NCI-H146 (cell line): ENCODE results near the gene HOXA2.

Experiments
- DNase-seq: peaks from one replicate; lab custom pipeline; 2025; lab: John Stamatoyannopoulos, UW

Gene HOXA2

DNA sequence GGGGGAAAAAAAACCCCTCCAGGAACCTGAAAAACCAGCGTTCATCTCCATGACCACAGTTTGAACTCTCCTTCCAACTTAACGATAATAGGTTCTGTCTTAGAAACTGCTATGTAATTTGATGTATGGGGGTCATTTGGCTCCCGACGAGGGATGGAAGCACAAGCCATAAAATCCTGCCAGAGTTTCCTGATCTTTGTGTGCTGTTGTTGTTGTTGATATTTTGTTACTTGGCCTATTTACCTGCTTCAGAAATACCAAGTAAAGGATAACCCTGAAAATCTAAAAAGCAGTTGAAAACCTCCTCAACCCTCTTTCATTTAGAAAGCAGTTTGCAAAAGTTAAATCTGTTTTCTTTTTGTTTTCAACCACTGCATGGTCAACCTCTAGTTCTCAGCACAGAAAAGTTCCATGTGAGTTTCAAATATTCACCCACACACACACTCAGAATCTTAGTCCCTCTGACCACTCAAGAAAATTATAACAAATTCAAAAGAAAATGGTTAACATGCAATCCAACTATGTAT is 9.3 kb upstream of the HOXA2 start:
- no peak for DNase-seq

- DNase-seq: no peak
These were observed 8.7 kb upstream of the HOXA2 start for GRCh38 chr7:27111042-27111750.

DNA sequence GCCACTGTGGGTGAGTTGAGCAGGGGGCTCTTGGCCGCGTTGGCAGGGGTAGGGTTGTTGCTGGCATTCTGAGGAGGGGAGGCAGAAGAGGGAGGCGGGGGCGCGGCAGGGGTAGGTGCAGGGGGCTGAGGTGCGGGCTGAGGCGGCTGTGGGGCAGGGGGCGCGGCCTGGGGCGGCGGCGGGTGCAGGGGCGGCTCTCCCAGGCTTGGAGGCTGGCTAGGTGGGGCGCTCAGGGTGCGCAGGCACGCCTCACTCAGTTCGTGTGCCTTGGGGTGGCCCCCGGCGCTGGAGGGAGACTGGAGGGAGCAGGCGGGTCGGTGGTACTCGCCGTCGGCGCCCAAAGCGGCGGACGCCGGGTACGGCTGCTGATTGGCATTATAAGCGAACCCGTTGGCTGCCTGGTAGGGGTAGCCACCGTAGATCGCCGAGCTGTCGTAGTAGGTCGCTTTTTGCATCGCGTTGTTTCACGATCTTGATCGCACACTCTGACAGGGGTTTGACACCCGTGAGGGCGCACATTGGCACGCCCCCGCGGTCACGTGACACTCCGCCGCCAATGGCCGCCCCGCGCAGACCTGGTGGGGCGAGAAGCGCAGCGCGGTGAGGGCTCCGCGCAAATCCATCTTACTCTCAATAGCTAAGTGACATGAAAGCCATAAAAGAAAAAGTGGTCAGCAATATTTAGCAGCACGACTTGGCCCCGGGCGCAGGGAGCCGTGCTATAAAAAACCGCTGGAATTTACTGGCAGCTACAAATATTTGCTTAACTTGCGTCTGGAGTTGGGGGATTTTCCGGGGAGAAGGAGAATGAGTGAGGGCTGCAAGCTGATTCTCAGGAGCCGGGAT is 7.9 kb upstream of the HOXA2 start:
- DNase-seq: no peak

GRCh38 chr7:27109466-27110185 is 7.1 kb upstream of the HOXA2 start:
- DNase-seq: no peak

GRCh38 chr7:27108390-27109127 is 6.1 kb upstream of the HOXA2 start:
- no peak for DNase-seq

DNA sequence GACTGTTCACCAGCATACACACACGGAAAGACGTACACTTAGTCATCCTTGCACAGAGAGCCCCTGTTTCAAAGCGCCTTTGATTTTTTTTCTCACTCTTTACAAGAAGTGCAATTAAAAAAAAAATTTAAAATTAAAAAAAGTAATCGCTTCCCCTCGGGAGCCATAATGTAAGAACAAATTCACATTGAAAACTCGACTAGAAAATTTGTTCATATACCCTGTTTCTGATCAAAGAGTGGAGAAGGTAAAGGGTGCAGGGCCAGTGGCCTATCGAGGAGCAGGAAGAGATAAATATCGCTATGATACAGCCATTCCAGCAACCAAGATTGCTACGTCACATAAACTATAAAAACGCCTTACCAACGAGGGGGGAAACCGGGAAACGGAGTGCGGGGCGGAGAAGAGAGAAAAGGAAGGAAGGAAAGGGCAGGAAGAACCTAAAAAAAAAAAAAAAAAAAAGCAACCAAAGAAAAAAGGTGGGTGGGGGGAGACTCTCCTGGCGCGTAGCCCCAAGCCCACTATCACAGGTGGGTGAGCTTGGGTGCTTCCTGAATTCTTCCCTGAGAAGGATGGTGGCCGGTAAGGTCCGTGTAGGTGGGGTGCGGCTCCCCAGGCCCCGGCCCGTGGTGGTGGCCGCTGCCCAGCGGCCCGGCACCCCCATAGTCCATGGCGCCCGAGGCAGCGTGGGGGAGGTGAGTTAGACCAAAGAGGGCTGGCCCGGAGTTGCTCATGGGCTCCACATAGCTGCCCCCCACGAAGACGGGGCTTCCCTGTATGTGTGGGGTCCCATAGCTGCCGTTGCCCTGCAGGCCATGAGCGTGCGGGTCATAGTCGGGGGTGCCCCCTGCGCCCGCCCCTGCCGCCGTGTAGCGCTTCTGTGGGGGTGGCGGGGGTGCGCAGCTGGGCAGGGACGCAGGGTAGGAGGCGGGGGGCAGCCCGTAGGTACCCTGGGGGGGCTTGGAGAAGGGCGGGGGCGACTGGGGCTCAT is 5.2 kb upstream of the HOXA2 start:
- no peak for DNase-seq

DNA sequence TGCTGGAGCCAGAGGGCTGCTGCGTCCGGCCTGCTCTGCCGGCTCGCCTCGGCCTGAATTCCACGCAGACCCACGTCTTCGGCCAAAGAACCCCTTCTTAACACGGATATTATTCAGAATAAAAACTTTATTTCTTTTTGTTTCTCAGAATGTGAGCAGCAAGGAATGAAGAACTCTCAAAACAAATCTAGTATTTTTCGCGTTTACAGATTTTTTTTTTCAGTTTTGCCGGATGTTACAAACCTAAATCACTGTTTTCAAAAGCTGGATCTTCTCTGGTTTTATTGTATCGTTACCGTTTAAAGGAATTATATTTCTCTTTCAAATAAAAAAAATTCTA is 4.4 kb upstream of the HOXA2 start:
- no peak for DNase-seq

GRCh38 chr7:27106181-27106900 is 3.9 kb upstream of the HOXA2 start:
- no peak for DNase-seq

DNA sequence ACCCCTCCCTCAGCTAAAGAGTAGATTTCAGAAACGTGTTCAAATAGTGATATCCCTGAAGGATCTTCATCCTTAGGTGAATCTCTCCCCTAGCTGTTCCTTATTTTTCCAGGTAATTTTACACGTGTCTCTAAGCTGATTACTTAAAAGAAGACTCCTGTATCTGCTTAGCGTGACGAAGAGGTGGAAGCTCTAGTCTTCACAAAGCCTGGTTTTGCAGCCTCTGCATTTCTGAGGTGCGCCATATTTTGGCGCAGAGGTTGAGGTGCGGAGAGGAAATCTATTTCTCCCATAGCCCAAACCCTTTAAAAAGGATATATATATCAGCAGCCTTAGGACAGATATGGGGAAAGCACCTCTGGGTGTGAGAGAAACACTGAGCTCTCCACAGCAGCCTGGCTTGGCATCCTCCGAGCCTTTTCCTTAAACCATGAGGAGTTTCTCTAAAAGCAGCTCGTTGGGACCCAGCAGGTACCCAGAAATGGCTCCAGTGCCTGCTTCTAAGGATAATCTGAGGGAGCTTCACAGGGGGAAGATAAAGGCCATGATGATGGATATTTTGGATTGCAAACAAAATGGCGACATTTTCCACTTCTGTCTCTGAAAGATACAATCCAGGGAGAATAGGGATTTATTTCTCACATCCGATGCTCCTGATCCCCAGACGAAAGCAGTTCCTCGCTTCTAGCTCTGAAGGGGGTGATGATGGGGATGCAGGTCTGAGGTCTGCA is 3.0 kb upstream of the HOXA2 start:
- DNase-seq: no peak

- DNase-seq: no peak
These were observed 2.0 kb upstream of the HOXA2 start for GRCh38 chr7:27104341-27105058.

DNA sequence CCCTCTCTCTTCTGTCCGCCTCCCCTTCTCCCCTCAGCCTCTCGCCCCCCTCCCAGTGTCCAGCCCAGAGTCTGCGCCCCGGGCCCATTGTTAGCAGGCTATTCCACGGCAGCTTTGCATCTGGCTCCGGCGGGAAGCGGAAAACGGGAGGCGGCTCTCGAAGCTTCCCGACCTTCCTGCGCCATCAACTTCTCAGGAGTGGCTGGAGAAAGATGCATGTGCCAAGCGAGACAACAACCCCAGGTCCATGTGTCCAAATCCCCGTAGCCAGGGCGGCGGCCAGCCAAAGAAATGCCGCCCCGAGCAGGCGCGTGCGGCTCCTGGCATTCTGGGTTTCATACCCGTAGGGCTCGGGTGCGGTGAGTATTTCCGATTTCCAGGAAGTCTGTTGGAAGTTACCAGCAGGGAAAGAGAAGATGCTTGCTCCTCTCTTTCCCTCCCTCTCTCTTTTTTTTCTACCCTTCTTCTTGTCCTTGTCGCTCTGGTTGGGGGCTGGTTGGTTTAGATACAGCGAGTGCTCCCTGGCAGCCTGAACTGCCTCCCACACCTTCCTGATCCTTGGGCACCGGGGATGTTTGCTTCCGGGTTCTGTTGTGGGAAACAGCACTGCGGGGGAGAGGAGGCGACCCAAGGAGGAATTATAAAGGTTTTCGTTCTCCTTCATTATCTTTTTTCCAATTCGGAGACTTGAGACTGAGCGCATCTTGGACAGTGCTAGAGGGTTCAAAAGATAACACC is 1.2 kb upstream of the HOXA2 start:
- no peak for DNase-seq

DNA sequence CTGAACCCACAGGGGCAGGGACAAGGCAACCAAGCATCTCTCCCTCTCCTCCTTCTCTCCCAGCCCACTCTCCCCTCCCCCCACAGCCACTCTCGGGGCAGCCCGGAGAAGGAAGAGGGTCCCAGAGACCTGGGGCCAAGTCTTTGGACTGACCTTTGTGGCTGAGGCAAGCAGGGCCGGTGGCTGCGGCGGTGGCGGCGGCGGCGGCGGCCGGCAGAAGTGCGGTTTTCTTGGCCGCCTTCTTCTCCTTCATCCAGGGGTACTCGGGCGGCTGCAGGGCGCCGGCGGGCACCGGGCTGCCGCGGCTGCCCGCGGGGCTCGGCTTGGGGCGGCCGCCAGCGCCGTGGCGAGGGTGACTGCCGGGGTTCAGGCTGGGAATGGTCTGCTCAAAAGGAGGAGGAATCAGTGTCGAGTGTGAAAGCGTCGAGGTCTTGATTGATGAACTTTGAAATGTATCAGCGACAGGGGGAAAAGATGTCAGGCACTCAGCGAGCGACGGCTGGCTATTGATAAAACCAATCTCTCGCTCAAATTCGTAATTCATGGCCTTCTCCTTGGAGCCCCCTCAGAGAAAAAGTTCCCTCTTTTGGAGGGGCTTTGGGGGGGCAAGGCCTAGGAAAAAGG is 414 bp downstream of the HOXA2 start:
- DNase-seq: no peak

DNA sequence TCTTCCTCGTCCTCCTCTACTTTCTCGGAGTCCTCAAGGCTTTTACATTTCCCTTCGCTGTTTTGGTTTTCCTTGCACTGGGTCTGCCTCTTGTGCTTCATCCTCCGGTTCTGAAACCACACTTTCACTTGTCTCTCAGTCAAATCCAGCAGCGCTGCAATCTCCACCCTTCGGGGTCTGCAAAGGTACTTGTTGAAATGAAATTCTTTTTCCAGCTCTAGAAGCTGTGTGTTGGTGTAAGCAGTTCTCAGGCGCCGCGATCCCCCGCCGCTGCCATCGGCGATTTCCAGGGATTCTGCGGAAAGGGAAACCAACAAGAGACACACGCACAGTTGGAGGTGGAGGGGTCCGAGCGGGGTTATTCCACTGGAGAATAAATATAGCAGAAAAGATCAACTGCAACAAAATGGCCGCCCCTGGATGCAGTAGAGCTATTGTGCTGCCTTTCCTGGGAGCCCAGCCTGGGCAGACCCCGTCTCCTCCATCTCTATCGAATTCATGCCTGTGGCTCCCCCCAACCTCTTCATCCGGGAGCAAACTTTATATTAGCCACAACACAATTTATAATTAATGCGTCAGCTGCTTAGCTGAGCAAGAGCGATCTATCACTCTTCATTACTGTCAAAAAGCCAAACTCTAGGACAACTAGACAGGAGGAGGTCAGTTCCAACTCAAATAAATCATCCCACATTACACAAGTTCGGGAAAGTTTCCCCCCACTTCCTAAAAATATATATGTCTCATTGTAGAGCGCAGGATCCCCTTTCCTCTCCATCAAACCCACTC is 1.1 kb downstream of the HOXA2 start:
- no peak for DNase-seq

DNA sequence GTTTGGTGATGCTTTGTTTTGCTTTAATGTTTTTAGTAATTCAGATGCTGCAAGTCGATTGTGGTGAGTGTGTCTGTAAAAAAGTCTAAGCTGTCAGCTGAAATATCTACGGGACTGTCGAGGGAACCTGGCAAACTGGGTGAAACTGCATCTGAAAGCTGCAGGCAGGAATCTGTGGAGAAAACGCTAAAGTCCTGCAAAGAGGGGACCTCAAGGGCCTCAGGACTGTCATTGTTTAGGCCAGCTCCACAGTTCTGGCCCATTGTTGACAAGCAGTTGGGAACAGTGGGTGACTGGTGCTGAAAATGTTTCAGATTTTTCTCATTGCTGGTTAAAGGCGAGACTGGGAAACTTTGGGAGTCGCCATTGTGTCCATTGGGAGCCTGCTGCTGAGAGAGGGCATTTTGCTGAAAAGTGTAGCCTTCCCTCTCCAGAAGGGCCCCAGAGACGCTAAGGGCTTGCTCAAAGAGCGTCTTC is 1.8 kb downstream of the HOXA2 start:
- no peak for DNase-seq

- DNase-seq: no peak
These were observed 2.8 kb downstream of the HOXA2 start for GRCh38 chr7:27099453-27100370.
